GM21717 (cell line): ENCODE results near the gene MRTFA.
A peak's percentile ranks its signal among the peaks of the same experiment; 100 is the strongest.

ENCODE experiments used
- ATAC-seq: cut with Tn5 transposase; IDR thresholded peaks from one replicate; pipeline ENCODE4 v1.9.1; 2021; ENCODE audit warnings: mild to moderate bottlenecking, moderate library complexity; ENCODE audit not compliant: unreplicated experiment

The MRTFA gene

GRCh38 chr22:40473703-40474102 is 162.8 kb downstream of the MRTFA start:
- no peak for ATAC-seq

DNA sequence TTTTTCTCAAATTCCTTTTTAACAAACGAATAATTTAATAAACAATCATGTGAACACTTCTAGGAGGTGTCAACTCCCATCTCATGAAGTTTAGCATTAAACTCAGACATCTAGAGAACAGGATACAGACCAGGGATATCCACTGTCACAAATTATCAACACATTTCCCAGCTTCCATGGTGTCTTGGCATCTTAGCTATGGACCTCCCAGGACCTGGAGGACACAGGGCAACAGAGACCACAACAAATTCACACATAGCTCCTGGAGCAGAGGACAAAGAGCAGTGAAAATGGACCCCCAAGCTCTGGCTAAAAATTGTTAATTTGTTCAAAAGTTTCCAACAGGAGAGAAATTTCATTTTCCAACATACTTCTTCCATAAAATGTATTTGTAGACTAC is 163.9 kb downstream of the MRTFA start:
- ATAC-seq, result no peak

GRCh38 chr22:40472051-40472450 is 164.5 kb downstream of the MRTFA start:
- ATAC-seq, result no peak

- no peak for ATAC-seq
These were observed 167.3 kb downstream of the MRTFA start for GRCh38 chr22:40469181-40469580.

GRCh38 chr22:40468616-40469015 is 167.9 kb downstream of the MRTFA start:
- ATAC-seq, result no peak

DNA sequence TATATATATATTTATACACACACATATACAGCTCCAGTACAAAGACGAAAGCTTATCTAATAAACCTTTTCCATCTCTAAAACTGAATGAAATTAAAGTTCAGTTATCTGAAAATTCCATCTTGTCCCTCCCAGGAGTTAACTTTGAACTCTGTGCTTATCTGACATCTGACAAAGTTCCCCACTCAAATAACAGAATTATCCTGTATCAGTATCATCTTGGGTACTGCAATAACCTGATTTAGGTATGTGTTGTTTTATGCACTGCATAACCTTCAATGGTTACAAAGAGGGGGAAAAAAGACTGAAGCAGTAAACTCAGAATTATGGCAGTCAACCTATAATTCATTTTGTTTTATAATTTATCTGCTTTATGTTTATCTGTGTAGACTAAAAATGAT is 169.5 kb downstream of the MRTFA start:
- no peak for ATAC-seq

DNA sequence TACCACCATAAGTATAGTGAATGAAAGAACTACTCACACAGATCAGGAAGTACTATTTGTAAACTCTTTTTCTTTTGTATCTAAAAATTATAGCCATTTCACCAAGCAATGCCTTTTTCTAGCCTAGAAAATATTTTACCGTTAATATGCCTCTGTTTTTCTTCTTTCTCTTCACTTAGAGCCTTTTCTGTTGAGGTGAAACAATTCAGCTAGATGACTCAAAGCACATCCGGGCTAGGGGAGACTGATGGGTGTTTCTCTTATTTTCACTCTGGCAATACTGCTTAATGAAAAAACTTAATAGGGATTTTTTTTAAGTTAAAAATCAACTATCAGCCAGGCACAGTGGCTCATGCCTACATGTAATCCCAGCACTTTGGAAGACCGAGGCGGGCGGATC is 172.8 kb downstream of the MRTFA start:
- no peak for ATAC-seq

DNA sequence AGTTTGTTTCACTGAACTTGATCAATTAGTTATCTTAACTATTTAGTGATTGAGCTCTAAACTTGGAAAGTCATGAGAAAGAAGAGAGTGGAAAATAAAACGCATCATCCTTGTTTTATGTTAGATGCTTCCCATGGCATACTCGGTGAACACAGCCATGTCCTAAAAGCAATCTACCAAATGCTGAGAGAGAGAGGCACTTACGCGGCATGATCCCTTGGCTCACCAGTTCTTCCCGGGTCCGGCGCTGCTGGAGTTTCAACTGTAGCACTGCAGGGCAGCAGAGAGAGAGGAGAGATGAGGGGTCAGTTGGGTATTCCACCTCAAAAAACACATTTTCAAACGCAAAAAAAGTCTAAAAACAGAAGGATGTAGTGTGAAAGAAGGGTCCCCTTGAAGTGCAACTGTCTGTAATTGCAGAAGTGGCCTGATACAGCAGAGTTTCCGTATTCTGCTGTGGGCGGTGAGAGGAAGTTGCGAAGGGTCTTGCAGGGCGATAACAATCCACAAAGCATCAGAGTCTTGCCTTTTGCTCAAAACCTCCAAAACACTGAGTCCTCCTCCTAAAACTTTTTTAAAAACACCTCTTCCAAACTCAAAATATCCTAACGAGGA is 173.4 kb downstream of the MRTFA start:
- no peak for ATAC-seq

DNA sequence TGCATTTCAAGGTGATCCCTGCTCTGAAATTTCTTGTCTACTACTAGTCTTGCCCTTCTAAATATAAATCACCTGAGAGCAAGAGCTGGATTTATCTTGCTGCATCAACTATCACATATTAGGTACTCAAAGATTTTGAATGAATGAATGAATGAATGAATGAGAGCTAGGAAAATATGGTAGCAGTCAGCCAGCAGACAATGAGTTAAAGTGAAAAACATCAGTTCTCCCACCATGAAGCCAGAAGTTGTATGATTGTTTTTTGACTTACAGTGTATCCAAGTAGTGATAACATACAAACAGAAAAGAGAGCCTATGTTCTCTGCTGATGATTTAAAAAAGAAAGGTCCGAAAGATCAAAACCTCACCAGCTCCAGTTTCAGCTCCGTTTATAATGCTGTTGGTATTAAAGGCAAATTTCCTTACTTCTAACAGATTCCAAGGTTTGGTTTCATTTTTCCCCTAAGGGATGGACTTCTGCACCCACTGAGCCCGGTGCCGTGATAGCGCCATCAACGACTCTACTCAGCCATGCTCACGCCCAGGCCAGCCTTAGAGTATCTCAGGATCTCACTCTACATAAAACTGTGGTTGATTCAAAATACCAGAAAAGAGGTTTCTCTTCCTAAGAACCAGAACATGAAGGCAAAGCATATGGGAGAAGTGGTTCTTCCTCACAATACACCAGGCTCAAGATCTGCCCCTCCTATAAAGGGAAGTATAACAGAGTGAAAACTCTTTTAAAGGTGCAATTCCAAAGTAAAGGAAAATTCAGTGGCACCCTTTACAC is 174.1 kb downstream of the MRTFA start:
- ATAC-seq, result no peak

DNA sequence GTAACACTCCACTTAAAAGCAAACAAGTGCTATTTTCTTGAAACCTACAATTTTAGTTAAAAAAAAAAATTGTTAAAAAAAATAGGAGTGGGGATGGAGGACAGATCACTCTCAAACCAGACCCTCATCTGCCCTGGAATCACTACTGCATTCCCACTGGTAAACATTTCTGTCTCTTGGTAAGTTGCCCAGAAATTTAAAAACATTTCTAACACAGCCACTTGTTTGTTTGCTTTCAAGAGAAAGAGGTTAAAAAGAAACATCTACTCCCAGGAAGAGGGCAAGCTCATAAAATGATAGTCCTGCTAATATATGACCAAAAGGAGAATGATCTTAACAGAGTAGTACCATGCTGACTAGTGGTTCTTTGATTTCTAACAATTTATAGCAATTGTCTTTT is 182.8 kb downstream of the MRTFA start:
- no peak for ATAC-seq

- no peak for ATAC-seq
These were observed 183.6 kb downstream of the MRTFA start for GRCh38 chr22:40452730-40453487.

- ATAC-seq, result no peak
These were observed 185.3 kb downstream of the MRTFA start for GRCh38 chr22:40451210-40451609.

- no peak for ATAC-seq
These were observed 185.9 kb downstream of the MRTFA start for GRCh38 chr22:40450616-40451015.

GRCh38 chr22:40449676-40450035 is 186.9 kb downstream of the MRTFA start:
- ATAC-seq, result no peak

GRCh38 chr22:40446203-40446602 is 190.3 kb downstream of the MRTFA start:
- no peak for ATAC-seq

DNA sequence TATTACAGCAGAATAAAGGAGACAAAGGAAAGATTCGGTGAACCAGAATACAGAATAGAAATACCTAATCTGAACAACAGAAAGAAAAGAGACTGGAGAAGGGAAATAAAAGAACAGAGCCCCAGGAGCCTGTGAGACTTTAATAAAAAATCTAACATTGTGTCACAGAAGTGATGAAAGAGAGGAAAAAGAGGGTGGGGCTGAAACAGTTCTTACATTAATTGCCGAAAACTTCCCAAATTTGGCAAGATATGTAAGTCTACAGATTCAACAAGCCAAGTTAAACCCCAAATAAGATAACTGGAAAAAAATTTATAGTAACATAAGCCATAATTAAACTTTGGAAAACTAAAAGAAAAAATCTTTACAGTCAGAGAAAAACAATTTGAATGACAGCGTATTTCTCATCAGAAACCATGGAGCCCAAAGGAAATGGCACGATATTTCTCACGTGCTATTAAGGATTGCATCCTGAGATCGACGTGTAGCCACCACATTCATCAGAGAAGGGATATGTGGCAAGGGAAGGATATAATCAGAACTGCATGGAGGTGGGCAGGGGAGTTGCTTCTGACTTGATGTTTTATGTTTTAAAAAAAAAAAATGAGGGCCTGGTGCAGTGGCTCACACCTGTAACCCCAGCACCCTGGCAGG is 192.2 kb downstream of the MRTFA start:
- ATAC-seq, result no peak

DNA sequence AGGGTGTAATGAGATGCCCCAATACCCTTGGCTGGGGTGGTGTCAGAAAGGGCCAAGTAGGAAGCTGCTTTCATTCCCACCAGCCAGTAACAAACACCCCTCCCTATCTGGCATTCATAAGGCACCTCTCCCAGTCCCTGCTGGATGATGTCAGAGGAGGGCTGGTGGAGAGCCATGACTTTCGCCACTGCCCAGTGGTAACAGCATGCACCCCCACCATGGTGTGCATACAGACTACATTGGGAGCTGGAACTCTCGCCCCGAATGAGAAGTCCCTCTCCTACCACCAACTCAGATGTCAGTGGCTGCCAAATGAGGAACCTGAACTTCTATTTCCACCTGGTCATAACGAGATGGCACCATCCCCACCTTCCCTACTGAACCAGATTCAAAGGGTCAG is 192.8 kb downstream of the MRTFA start:
- ATAC-seq, result no peak

- ATAC-seq, result no peak
These were observed 194.6 kb downstream of the MRTFA start for GRCh38 chr22:40441761-40442390.

DNA sequence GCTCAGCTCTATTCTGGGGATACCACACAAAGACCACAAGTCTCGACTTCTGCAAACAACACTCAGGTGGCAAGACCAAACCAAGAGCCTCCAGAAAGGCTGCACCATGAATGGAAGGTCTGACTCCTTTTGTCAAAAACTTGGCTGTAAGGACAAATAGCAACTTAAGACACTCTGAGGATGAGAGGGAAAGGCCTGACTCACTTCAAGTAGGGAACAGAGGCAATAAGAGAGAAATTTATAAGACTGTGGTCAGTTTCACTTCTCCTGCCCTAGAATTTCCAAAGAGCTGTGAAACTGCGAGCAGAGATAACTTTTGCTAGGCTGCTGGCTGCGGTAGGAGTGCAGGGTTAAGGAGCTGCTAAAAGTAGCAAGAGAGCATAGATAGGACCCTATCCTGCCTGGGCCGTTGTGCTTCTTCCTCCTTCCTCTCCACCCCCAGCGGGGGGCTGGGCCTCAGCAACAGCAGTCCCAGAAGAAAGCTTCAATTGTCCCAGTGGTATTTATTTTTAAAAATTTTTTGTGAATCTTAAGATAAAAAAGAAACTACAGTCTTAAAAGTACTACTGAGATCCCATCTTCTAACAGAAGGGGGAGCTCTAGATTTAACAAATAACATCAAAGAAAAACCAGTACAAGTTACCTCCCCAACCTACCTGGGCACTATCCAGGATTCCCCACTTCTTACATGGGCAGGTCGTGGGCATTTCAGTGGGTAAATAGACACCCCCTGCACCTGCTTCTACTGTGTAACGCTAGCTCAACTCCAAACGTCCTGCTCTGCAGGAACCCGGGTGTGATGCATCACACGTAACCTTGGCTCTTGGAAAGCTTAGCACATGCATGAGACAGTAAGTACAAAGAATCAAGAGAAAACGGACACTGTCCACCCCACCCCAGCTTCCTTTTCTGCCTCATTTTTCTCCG is 199.8 kb downstream of the MRTFA start:
- ATAC-seq, result peak; percentile 70

- ATAC-seq, result no peak
These were observed 201.8 kb downstream of the MRTFA start for GRCh38 chr22:40434745-40435144.
